Left ventricle myocardium superior (tissue), 1 donor: ENCODE measurements around the gene MAP3K15. TPM values are rescaled to one million over a fixed set of nuclear protein-coding genes. Genes with fewer than 3 reads are reported as not detected.

ENCODE experiments used
- total RNA-seq: library from RNA; stranded (reverse); fragmentation: NEBNext Ultra II Directional; extraction: Animal tissue kit (Norgen Biotek cat#: 25700); gene quantifications from one replicate; pipeline ENCODE4 v1.2.1, GENCODE V29; 2021
- donor health status: DM: no; HTN: yes; CAD: no; lungs with severe emphysema.

Gene MAP3K15
- total RNA-seq, 1 donor from 2014 or later, result not detected

Other genes starting within 250 kb of the MAP3K15 start
- gene PDHA1, start 171.6 kb downstream of the MAP3K15 start, total RNA-seq, result 1,321 TPM